22Rv1 (cell line): ENCODE data around the gene VSTM1.

ENCODE experiments used
- CTCF ChIP-seq: fragments of 450-650 bp; IDR thresholded peaks from 2 replicates; pipeline ENCODE4 v1.5.1; 2017; ENCODE audit warnings: mild to moderate bottlenecking
- ZFX ChIP-seq: fragments of 450-650 bp; IDR thresholded peaks from 2 replicates; pipeline ENCODE4 v1.6.1; 2017; ENCODE audit warnings: antibody characterized with exemption, borderline replicate concordance

DNA sequence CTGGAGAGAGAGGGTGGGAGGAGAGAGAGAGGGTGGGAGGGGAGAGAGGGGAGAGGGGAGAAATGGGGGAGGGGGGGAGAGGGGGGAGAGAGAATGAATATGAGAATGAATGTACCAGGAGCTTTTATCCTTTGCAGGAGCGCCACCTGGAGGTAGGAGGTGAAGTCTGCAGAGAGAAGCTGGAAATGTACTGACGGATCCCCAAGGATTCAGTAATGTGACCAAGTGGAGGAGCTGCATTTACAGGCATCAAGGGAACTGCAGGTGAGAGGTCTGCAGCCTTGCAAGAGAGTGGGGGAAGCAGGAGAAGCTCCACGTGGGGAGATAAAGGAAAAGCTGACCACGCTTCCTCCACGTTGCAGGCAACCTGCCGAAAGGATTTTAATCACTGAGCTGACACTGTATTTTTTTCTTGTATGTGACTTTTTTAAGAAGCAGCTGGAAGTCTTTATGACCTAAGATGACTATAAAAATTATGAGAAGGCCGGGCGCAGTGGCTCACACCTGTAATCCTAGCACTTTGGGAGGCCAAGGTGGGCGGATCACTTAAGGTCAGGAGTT, 33.7 kb downstream of the VSTM1 start:
- TF ChIP-seq CTCF: peak; percentile 75
- no peak for TF ChIP-seq ZFX
